ENCODE measurements around the gene GSTA3.

DNA sequence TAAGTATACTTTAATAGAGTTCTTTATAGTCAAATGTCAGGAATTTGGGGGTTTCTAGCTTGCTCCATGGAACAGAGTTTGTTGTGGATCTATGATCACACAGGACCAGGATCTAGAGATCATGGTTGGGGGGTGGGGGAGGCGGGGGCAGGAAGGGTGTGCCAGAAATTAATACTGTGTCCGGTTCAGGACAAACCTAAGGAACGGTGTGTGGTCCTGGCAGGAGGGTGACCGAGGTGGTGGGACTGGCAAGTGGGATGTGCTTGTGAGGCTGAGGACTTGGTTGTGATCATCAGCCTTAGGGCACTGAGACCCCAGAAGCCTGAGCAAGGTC, 27.9 kb downstream of the GSTA3 start:
- TF ChIP-seq POLR2A (IDR thresholded peaks at IDR 0.05) = no peak
- TF ChIP-seq, protein P1, sequence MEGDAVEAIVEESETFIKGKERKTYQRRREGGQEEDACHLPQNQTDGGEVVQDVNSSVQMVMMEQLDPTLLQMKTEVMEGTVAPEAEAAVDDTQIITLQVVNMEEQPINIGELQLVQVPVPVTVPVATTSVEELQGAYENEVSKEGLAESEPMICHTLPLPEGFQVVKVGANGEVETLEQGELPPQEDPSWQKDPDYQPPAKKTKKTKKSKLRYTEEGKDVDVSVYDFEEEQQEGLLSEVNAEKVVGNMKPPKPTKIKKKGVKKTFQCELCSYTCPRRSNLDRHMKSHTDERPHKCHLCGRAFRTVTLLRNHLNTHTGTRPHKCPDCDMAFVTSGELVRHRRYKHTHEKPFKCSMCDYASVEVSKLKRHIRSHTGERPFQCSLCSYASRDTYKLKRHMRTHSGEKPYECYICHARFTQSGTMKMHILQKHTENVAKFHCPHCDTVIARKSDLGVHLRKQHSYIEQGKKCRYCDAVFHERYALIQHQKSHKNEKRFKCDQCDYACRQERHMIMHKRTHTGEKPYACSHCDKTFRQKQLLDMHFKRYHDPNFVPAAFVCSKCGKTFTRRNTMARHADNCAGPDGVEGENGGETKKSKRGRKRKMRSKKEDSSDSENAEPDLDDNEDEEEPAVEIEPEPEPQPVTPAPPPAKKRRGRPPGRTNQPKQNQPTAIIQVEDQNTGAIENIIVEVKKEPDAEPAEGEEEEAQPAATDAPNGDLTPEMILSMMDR (IDR thresholded peaks at IDR 0.05) = no peak

Measured in transverse colon (tissue), 3 donors.